ENCODE results near the gene FAM118A.
"Not testable (repeated sequence)": the region's sequence is repeated elsewhere in the genome, so short reads cannot be mapped to it uniquely, and the experiment has no call there.

FAM118A gene

DNA sequence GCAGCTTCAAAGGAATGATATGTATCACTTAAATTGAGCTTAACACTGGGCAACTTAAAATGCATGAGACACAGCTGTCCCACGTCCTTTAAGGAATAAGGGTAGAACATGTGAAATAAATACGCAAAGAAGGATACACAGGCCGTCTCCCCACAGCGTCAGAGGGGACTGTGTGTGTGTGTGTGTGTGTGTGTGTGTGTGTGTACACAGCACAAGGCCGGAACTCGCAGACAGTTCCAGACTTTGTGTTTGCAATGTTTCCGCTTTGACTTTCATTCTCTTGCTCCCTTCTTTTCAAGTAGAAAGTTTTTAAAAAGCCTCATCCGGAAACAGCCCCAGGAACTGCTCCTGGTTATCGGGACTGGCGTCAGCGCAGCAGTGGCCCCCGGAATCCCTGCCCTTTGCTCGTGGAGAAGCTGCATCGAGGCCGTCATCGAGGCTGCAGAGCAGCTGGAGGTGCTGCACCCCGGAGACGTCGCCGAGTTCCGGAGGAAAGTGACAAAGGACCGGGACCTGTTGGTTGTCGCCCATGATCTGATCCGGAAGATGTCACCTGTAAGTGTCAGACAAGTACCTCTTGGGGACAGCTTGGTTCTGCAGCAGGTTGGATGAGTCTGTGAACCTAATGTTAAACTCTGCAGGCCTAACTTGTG lies 13.3 kb downstream of the FAM118A start:
- DNase-seq (ENCODE audit: low read depth) = no peak
- no peak overlapping the region for H3K4me3 ChIP-seq (replicated peaks; ENCODE audit: low read depth, low read length)
- TF ChIP-seq, protein P1, sequence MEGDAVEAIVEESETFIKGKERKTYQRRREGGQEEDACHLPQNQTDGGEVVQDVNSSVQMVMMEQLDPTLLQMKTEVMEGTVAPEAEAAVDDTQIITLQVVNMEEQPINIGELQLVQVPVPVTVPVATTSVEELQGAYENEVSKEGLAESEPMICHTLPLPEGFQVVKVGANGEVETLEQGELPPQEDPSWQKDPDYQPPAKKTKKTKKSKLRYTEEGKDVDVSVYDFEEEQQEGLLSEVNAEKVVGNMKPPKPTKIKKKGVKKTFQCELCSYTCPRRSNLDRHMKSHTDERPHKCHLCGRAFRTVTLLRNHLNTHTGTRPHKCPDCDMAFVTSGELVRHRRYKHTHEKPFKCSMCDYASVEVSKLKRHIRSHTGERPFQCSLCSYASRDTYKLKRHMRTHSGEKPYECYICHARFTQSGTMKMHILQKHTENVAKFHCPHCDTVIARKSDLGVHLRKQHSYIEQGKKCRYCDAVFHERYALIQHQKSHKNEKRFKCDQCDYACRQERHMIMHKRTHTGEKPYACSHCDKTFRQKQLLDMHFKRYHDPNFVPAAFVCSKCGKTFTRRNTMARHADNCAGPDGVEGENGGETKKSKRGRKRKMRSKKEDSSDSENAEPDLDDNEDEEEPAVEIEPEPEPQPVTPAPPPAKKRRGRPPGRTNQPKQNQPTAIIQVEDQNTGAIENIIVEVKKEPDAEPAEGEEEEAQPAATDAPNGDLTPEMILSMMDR (IDR thresholded peaks at IDR 0.05; ENCODE audit: low read length, missing control alignments) = no peak

DNA sequence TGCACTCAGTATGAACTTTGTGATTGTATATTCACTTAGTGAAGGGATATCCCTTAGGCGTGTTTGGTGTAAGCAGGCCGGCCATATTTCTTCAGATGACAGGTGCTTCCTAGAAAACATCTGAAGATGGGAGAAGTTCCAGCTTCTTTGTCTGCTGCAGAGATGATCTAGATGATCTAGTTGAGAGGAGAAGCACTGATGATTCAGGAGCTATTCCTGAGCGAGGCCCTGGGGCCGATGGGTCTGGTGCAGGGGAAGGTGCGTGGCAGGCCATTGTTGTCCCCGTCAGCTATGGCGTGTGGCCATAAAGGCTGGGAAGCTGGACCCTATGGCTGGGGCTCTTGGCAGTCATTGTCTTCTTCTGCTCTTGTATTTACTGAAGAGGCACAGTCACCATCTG lies 14.0 kb downstream of the FAM118A start:
- no peak overlapping the region for H3K4me3 ChIP-seq (replicated peaks; ENCODE audit: low read depth, low read length)
- TF ChIP-seq, protein P1 (IDR thresholded peaks at IDR 0.05; ENCODE audit: low read length, missing control alignments) = no peak
- DNase-seq (ENCODE audit: low read depth) = no peak

DNA sequence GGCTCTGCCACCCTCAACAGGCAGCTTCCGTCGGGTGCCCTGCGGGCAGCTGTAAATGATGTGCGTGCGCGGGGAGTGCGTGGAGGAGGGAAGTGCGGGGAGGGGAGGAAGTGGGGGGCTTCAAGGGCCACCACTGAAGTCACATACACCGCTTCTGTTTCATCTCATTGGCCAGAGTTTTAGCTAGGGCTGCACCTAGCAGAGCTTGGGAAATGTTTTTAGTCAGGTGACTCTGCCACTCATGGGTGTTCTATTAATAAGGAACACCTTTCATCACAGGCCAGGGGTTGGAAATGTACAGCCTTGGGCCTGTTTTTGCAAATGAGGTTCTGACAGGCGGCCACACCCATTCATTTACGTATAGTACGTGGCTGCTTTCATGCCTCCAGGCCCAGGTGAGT lies 14.6 kb downstream of the FAM118A start:
- H3K4me3 ChIP-seq (replicated peaks; ENCODE audit: low read depth, low read length) = no peak overlapping the region
- DNase-seq (ENCODE audit: low read depth) = no peak
- TF ChIP-seq, protein P1 (IDR thresholded peaks at IDR 0.05; ENCODE audit: low read length, missing control alignments) = no peak

DNA sequence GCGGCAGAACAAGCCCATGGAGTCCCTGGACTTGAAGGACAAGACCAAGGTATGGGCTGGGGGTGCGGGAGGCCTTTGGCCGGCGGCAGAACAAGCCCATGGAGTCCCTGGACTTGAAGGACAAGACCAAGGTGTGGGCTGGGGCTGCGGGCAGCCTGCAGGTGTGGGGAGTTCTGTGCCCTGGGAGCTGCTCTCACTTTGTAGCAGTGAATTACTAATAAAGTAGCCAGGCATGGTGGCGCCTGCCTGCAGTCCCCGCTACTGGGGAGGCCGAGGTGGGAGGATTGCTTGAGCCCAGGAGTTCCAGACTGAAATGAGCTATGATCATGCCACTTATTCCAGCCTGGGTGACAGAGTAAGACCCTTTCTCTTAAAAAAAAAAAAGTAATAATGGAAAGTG lies 18.5 kb downstream of the FAM118A start:
- H3K4me3 ChIP-seq (replicated peaks; ENCODE audit: low read depth, low read length); DNase-seq (ENCODE audit: low read depth): not testable (repeated sequence)

DNA sequence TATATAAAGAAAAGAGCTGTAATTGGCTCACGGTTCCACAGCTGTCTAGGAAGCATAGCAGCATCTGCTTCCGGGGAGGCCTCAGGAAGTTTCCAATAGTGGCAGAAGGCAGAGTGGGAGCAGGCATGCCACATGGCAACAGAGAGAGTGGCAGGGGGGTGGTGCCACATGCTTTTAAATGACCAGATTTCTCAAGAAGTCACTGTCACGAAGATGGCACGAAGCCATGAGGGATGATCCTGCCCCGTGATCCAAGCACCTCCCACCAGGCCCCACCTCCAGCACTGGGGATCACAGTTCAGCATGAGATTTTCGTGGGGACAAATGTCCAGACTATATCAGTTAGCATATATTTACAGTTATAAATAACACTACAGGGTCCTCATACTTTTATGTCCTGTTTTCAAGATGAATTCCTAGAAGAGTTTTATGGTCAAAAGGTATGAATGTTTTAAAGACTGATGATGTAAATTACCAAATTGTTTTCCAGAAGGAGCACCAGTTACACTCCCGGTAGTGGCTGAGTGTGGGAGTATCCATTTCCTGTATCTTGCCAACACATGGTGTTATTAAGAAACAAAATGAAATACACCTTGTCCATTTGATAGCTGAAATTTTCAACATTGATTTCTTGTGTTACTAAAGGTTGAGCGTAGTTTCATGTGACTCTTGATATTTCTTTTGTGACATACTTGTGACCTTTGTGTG lies 19.2 kb downstream of the FAM118A start:
- H3K4me3 ChIP-seq (replicated peaks; ENCODE audit: low read depth, low read length) = no peak overlapping the region
- no peak for DNase-seq (ENCODE audit: low read depth)
- TF ChIP-seq, protein P1 (IDR thresholded peaks at IDR 0.05; ENCODE audit: low read length, missing control alignments) = no peak

DNA sequence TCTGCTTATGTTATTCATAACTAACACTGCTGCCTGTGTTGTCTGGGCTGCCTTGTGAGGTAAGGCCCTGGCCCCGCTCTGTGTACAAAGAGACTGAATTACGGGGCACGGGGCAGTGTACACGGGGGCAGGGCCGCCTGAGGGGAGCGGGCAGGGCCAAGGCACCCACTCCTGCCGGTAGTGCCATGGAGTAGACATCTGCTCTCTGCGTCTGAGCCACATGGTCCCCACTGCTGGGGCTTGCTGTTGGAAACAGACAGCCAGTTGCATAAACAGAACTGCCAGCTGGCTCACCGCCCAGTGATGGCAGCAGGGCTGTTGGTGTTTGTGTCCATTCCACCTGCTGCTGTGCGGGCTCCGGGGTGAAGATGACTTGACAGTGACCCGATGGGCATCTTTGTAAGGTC lies 19.8 kb downstream of the FAM118A start:
- TF ChIP-seq, protein P1 (IDR thresholded peaks at IDR 0.05; ENCODE audit: low read length, missing control alignments) = no peak
- no peak for DNase-seq (ENCODE audit: low read depth)
- no peak overlapping the region for H3K4me3 ChIP-seq (replicated peaks; ENCODE audit: low read depth, low read length)

DNA sequence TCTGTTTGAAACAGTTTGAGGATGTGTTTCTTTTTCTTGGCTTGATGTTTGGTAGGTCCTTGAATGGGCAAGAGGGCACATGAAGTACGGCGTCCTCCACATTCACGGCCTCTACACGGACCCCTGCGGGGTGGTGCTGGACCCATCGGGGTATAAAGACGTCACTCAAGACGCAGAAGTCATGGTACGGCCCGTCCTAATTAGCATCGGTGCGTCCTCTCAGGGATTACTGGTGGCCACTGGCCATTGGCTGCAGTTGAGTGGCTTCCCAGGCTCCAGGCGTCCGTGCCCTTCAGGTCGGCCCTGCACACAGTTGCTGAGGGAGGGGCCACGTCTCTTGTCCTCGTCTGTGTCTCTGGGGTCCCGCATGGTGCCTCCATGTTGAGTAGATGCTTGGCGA lies 20.8 kb downstream of the FAM118A start:
- no peak overlapping the region for H3K4me3 ChIP-seq (replicated peaks; ENCODE audit: low read depth, low read length)
- TF ChIP-seq, protein P1 (IDR thresholded peaks at IDR 0.05; ENCODE audit: low read length, missing control alignments) = no peak

More for the DNA sequence above, 20.8 kb downstream of the FAM118A start:
- no peak for DNase-seq (ENCODE audit: low read depth)

All from fibroblast of pulmonary artery (primary cell).